Fibroblast of peridontal ligament (primary cell): Measurements from ENCODE around the gene PYROXD2.
A peak's percentile ranks its signal among the peaks of the same experiment; 100 is the strongest.
"Not testable (repeated sequence)": the region's sequence is repeated elsewhere in the genome, so short reads cannot be mapped to it uniquely, and the experiment has no call there.

Source experiments
- DNase-seq: peaks from one replicate; pipeline ENCODE4 v3.0.0-alpha.2; 2010; ENCODE audit errors: extremely low read depth

PYROXD2 gene

DNA sequence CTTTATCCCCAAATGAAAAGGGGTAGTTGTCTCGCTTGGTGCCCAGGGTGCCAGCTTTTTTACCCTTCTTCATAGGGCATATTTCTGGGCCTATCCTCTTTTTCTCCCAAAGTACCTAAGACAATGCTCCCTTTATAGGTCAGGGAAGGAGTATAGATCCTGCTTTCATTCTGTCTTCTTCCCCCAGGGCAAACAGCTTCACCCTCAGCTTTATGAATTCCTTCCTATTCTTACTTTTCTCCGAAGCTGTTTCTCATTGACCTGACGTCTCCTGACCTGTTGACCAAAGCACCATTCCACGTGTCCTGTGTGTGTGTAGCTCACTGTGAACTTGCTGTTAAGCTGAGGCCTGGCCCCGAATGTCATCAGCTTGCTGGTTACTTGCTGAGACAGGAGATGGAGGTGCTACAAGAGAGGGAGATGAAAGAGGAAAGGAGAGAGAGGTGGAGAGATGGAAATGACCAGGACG is 48.9 kb downstream of the PYROXD2 start:
- DNase-seq = no peak

DNA sequence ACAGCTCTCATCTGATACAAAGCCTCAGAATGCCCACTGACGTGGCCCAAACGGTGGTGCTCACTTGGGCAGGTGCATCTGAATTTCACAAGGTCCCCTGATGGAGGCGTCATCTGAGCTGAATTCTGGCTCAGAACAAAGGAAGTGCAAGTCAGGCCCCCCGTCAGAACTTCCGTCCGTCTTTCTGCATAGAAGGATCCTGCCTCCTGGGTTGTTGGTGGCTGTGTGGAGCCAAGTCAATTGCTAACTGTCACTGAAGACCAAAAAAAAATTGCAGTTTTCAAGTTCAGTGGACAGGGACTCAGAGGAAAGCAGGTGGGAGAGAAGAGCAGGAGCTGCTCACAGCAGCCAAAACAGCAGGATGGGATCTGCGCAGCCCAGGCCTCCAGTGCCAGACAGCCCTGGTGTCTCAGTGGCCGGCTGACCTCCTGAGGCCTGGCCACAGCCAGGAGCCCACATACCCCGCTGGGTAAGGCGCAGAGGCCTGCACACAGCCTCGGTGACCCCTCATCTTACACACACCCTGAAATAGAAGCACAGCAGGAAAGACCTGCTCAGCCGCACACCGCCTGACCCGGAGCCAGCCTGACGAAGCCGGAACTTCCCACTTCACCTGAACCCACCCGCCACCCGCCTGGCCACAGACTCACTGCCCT is 49.4 kb downstream of the PYROXD2 start:
- DNase-seq = no peak

DNA sequence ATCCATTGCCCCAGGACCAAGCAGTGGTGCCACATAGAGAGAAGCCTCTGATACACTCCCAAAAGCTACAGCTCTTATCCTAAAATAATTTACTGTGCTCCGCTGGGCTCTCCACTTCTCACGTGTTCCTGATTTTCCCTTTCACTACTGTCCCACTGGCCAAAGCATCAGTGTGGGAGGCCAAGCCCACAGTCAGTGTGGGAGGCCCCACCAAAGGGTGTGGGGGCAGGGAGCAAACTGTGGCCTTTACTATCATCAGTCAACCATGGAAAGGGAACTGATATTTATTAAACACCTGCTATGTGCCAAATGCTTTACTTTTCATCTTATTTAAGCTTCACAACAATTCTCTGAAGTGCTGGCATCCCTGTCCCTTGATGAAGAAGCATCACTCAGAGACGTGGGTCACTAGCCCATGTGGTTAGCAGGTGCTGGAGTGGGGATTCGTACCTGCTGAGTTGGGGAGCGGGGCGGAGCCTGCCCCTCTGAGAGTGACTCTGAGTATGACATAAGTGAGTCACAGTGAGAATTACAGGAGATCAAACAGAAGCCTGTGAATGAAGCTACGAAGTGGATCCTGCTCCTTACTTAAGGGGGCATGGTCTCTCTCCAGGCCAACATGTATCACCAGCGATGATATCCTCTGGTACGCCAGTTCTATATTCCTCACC is 50.4 kb downstream of the PYROXD2 start:
- no peak for DNase-seq

DNA sequence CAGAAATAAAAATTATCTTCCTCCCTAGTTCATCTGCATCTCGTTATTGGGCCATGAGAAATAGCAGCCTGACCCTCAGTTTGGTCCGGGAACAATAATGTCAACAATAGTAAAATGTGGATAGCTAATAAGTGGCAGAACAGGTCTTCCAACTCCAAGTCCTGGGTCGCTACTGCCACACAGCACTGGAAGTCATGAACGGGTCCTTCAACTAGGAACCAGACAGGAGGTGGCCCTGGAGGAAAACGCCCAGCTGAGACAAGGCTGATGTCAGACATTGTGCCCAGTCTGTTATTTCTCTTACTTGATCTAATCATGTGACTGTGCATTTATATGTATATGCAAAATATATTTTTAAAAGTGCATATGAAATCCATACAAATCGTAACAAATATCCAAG is 51.8 kb downstream of the PYROXD2 start:
- no peak for DNase-seq

DNA sequence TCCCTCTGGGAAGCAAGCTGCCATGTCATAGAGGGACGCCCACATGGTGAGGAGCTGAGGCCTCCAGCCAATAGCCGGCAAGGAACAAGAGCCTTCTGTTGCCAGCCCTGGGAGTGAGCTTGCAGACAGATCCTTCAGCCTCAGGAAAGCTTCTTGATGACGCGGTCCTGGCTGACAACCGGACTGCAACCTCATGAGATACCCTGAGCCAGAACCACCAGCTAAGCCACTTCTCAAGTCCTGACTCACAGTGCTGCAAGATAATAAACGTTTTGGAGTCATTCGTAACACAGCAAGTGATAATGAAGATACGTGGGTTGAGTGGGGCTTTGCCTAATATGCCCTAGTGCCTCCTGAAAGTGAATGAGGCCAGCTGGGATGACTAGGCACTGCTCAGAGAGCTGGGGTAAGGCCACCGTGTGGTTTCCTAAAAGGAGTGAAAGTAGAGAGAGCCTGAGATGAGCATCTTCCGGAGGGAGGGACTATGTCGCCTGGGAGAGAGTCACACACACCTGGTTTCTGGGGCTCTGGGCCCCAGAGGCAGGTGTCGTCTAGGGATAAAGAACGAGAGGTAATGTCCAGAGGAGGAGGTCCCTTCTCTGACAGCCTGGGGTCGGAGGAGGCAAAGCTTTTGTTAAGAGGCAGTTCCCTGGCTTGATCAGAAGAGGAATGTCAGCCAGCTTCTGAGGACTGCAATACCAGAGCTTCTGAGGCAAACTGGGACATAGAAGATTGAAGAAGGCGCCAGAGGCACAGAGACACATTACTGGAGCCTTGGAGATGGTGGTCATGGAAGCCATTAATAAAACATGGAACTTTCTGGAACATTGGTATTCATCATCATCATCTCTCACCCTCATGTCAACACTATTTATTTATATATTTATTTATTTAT is 53.6 kb downstream of the PYROXD2 start:
- DNase-seq = peak; percentile 95

DNA sequence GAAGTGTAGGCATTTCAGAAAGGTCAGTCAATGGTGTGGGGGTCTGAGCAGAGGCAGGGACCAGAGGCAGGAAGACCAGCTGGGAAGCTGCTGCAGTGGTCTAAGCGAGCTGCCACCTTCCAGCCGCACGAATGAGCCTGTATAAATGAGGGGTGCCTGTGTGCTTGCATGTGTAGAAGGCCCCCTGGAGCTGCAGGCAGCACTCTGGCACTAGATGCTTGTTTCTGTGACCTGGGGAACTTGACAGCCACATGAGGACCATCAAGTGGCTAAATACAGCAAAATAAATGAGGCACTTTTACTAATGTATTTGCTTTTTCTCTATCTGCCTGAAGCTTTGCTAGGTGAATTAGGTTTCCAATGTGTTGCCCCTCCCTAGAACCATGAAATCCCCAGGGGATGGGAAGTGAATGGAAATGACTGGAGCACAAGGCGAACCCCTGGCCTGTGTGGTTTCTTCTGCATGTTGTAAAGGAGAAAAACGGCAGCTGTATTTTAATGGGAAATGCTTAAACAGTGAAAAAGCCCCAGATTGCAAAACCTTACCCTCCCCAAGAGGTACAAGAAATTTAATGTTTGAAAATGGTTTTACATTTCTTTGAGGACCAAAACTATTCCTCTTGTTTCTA is 57.7 kb downstream of the PYROXD2 start:
- peak; percentile 90 for DNase-seq

DNA sequence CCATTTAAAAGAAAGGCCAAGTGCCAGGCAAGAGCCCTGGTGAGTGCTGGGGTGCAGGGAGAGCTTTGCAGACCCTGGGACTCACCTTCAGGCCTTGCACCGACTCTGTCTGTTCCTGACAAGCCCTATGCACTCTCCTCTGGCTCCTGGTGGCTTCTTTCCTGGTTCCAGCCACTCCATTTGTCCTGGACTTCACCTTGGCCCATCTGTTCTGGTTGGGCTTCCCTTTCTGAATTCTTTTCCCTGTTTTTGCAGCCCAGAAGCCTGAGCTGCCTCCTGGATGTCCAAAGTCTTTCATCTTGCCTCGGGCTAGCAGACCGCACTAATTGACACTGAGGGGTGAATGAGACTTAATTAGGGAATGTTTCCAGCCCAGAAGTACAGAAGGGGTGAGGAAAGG is 60.5 kb downstream of the PYROXD2 start:
- no peak for DNase-seq

DNA sequence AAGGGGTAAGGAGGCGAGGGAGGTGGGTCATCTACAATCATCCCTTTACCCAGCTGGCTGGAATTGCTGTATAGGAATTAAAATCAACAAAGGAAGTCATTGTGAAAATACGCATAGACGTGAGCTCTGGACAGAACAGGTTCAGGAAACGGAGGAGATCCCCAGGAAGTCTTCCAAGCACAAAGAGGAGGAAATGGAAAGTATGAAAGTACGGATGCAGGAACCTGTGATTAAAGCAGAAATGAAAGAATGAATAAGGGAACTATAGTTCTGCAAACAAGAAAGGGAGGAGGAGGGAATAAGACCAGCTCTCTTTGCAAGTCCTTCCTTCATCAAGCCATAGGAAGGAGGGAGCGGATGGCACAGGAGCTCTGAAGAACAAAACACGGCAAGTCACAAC is 61.8 kb downstream of the PYROXD2 start:
- DNase-seq = no peak

DNA sequence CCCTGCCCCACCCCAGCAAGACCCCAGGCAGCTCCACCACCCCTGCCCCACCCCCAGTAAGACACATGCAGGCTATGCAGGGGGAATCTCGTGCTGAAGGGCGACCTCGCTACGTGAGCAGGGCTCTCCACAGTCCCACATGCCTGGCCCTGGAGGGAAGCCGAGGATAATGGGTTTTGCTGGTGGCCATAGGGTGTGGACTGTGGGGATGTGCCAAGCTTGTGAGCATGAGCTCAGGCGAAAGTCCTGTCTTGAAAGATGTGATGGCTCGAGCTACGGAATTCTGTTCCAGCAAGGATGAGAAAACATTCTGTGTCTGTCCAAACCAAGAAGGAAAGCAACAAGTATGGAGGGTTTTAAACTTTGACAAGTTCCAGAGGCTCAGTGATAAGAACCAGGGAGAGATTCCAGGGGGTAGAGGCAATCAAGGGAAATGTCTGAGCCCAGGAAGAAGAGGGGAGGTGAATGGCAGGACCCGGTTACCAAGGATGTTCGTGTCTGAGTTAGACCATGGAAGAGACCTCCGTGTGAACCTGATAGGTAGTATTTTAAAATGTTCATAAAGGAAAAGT is 63.1 kb downstream of the PYROXD2 start:
- no peak for DNase-seq

DNA sequence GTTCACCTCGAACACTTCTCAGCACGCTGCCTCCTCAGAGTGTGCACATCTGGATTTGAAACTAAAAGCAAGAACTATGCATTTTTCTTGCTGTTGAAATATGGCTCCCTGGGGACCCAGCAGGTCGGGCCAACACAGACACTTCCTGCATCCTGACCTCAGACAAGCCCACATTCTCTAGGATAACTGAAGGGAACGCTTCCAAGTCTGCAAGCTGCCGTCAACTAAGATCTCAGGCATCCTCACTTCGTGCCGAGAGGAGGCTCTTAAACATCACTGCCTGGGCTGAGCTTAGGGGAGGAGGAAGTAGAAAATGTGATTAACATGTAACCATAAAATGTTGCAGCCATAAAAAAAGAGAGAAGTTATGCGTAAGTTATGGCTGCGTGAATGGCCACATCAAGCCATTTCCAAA is 65.5 kb downstream of the PYROXD2 start:
- DNase-seq = peak; percentile 100

DNA sequence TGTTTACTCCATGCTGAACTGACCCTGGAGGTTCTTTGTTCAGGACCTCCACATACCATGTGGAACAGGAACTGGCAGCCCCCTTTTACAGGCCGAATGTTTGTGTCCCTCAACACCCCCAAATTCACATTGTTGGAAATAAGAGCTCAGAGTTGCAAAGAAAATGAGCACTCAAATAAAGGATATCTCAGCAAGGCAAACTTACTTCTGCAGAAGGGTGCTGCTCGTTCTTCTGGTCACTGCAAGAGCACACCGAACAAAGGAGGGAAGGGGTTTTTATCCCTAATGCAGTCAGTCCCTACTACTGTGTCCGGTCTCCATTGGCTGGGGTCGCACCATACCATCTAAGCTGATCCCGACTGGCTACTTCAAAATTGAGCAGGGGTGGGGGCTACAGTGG is 68.1 kb downstream of the PYROXD2 start:
- no peak for DNase-seq

DNA sequence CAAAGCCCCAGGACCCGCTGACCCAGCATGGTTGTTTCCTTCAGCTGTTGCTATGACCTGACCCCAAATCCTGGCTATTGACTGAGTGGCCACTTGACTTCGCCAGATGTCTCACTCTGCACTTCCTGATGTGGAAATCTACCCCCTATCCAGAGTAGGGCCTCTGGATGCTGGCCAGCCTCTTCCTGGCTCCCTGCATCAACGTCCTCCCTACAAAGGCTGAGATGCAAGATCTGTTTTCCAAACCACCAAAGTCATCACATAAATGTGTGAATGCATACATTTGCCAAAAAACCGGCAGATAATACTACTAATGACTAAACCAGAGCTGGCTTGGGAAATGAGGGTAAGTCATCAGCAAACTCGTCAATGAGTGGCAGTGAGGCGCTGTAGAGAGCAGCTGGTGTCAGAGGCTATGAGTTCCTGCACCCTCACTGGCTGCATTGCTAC is 70.4 kb downstream of the PYROXD2 start:
- peak; percentile 62 for DNase-seq

DNA sequence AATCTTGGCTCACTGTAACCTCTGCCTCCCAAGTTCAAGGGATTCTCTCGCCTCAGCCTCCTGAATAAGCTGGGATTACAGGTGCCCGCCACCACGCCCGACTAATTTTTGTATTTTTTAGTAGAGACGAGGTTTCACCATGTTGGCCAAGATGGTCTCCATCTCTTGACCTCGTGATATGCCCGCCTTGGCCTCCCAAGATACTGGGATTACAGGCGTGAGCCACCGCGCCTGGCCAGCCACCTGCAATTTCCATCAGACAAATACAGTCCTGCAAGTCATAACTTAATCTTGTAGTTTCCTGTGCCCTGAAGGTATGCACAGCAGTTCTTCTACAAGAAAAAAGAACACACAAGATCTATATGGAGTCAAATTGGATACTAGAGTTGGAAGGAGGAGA is 73.3 kb downstream of the PYROXD2 start:
- not testable (repeated sequence) for DNase-seq

DNA sequence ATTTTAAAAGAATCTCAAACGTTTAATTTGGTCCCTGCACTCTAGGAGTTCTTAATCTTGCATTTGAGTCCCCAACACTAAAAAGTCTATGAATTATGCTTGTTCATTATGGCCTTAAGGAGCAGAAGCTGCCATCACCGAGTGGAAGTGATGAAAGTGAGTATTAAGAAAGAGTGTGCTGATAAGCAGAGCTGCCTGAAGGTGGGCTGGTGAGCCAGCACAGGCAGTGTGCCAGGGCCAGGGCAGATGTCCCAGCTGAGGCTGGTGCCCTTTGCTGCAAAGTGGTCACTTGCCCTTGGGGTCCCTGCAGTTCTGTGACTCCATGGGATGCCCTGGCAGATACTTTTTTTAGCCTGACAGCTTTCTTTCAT is 74.1 kb downstream of the PYROXD2 start:
- DNase-seq = no peak

DNA sequence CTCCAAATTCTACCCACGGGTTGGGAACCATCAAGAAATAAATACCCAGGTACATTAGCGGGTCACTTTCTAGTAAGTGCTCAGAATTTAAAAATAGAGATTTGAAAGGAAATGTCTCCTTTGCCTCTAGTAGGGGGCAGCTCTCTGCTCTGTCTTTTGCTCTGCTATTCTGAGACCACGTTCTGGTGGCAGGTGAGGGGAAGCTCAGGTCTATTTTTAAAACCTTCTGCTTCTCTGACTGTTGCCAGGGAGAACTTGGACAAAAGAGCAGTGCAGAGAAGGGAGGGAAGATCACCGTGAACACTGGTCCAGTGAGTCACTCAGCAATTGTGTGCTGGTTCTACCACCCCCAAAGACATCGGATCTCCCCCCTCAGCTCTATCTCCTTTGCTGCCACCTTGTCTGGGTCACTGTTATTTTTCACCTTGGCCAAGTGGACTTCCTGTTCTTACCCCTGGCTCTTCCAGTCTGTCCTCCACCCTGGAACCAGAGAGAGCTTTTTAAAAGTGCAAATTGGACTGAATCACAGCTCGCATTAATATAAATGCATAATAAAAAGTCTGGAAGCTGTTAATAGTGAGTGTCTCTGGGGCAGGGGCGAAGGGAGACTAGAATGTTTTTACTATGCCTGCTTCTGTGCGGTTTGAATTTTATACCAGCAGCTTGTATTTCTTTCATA is 74.6 kb downstream of the PYROXD2 start:
- DNase-seq = no peak

DNA sequence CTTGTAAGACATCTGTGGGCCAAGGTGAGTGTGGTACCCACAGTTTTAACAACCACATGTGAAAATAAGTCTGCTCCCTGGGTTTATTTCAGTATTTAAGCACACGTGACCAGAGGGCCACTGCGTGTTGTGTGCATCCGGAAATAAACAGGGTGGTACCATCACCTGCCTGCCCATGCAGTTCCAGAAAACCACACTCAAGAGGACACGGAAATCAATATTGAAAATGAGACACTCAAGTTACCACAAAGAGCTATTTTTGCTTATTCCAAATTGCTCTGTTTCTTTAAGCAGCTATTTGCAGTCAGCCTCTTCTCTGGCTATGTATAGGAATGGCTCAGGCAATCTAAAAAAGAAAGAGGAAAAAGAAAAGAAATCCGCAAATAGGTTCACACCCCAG is 75.2 kb downstream of the PYROXD2 start:
- no peak for DNase-seq

DNA sequence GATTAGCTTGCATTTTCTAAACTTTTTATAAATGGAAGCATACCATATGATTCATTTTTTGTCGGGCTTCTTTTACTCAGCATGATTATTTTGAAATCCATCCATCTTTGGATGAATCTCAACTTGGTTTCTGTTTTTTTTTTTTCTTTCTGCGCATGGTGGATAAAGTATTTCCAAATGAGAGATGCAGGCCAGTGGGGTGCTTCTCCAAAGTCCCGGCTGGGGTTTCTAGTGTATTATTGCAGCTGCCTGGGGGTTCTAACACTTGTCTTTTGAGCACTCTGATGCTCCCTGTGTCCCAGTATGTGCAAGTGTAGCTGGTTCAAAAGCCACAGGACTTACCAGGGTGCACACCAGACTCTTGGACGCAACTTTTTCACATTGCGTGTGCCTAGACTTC is 76.1 kb downstream of the PYROXD2 start:
- DNase-seq = peak; percentile 77

DNA sequence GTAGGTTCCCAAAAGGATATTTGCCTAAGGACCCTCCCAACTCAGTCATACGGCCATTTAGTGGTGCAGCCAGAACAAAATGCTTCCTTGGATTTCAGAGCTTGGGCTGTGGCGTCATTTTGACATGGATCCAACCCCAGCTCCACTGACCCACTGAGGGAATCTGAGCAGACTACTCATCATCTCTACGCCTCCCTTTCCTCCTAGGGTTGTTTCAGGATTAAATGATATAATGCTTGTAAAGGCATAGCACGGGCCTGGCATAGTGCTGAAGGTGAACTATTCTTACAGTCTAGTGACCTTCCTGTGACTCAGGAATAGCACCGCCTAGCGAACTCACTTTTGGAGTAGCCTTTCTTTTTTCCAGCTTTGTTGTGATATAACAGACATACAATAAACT is 76.7 kb downstream of the PYROXD2 start:
- peak; percentile 65 for DNase-seq

DNA sequence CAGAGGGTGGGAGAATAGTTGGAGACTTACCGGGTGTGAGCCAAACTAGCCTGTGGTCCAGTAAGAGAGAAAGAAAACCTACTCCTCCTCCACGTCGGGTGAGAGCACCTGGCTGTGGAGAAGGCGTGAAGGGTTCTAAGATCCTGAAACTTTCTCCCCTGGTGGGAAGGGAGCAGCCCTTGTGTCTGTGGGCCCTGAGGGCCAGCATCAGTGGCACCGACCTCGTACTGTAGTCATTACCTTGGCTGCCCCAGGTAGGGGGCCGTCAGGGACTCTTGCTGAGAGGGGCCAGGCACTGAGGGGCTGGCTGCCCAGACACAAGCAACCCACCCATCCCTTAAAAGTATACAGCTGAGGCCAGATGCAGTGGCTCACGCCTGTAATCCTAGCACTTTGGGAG is 77.5 kb downstream of the PYROXD2 start:
- DNase-seq = no peak
